Measurements from ENCODE around the gene RAB11A. TPM values are rescaled to one million over a fixed set of nuclear protein-coding genes. Genes with fewer than 3 reads are reported as not detected.
A peak's percentile ranks its signal among the peaks of the same experiment; 100 is the strongest.

RAB11A gene
- total RNA-seq, 1 donor from 2014 or later, result 214 TPM

GRCh38 chr15:65903296-65904073 is 34.2 kb downstream of the RAB11A start:
- Mint-ChIP-seq H3K27ac (ENCODE audit: unreplicated experiment) (peak overlapping the region; percentile 29), H3K27me3 (ENCODE audit: low read depth) (no peaks in the 10 kb centered on the region), H3K36me3 (ENCODE audit: low read depth) (peaks cover 3% of the 10 kb centered on the region), H3K4me3 (no peak overlapping the region), H3K9me3 (no peaks in the 10 kb centered on the region), H3K4me1 (peaks cover 10% of the 10 kb centered on the region)
- TF ChIP-seq CTCF (conservative IDR thresholded peaks at IDR 0.05), result no peak
- DNase-seq (ENCODE audit: low read depth, low spot score), result no peak

- no peaks in the 10 kb centered on the region for H3K27me3 Mint-ChIP-seq (ENCODE audit: low read depth)
- DNase-seq (ENCODE audit: low read depth, low spot score), result no peak
- peaks cover 10% of the 10 kb centered on the region for H3K4me1 Mint-ChIP-seq
- no peak overlapping the region for H3K27ac Mint-ChIP-seq (ENCODE audit: unreplicated experiment)
- no peaks in the 10 kb centered on the region for H3K9me3 Mint-ChIP-seq
- H3K4me3 Mint-ChIP-seq, result no peak overlapping the region
- no peak for TF ChIP-seq CTCF (conservative IDR thresholded peaks at IDR 0.05)
- peaks cover 3% of the 10 kb centered on the region for H3K36me3 Mint-ChIP-seq (ENCODE audit: low read depth)
Measured at GRCh38 chr15:65904301-65904700, 35.0 kb downstream of the RAB11A start.

- no peaks in the 10 kb centered on the region for H3K27me3 Mint-ChIP-seq (ENCODE audit: low read depth)
- H3K9me3 Mint-ChIP-seq, result no peaks in the 10 kb centered on the region
- no peak overlapping the region for H3K27ac Mint-ChIP-seq (ENCODE audit: unreplicated experiment)
- no peak for DNase-seq (ENCODE audit: low read depth, low spot score)
- no peak for TF ChIP-seq CTCF (conservative IDR thresholded peaks at IDR 0.05)
- peaks cover 3% of the 10 kb centered on the region for H3K36me3 Mint-ChIP-seq (ENCODE audit: low read depth)
- H3K4me3 Mint-ChIP-seq, result no peak overlapping the region
- peaks cover 10% of the 10 kb centered on the region for H3K4me1 Mint-ChIP-seq
Measured at GRCh38 chr15:65906396-65906795, 37.1 kb downstream of the RAB11A start.

GRCh38 chr15:65907661-65908060 is 38.4 kb downstream of the RAB11A start:
- H3K27ac Mint-ChIP-seq (ENCODE audit: unreplicated experiment), result peak overlapping the region; percentile 19
- H3K27me3 Mint-ChIP-seq (ENCODE audit: low read depth), result no peaks in the 10 kb centered on the region
- DNase-seq (ENCODE audit: low read depth, low spot score), result no peak
- TF ChIP-seq CTCF (conservative IDR thresholded peaks at IDR 0.05), result no peak
- H3K4me3 Mint-ChIP-seq, result no peak overlapping the region
- H3K36me3 Mint-ChIP-seq (ENCODE audit: low read depth), result peaks cover 3% of the 10 kb centered on the region
- no peaks in the 10 kb centered on the region for H3K9me3 Mint-ChIP-seq
- H3K4me1 Mint-ChIP-seq, result peaks cover 6% of the 10 kb centered on the region

- Mint-ChIP-seq H3K27me3 (ENCODE audit: low read depth) (no peaks in the 10 kb centered on the region), H3K9me3 (no peaks in the 10 kb centered on the region), H3K4me1 (no peaks in the 10 kb centered on the region), H3K4me3 (no peak overlapping the region), H3K27ac (ENCODE audit: unreplicated experiment) (no peak overlapping the region), H3K36me3 (ENCODE audit: low read depth) (no peaks in the 10 kb centered on the region)
- DNase-seq (ENCODE audit: low read depth, low spot score), result no peak
- TF ChIP-seq CTCF (conservative IDR thresholded peaks at IDR 0.05), result no peak
Measured at GRCh38 chr15:65908876-65909275, 39.6 kb downstream of the RAB11A start.
